HepG2 (cell line): ENCODE measurements around the gene BCAS1. TPM values are rescaled to one million over a fixed set of nuclear protein-coding genes. Genes with fewer than 3 reads are reported as not detected.
A peak's percentile ranks its signal among the peaks of the same experiment; 100 is the strongest.

ENCODE experiments used
- AKAP8 ChIP-seq: sonication (generic); formaldehyde crosslinking; IDR thresholded peaks from 2 replicates; pipeline ENCODE4 v1.5.1; 2020; ENCODE audit warnings: mild to moderate bottlenecking, missing genetic modification reagents
- CEBPB ChIP-seq: IDR thresholded peaks from 2 replicates; pipeline ENCODE4 v1.6.1; 2011; ENCODE audit warnings: low read depth, low read length, improper control_type of control experiment, borderline replicate concordance
- GABPA ChIP-seq, 2 experiments: IDR thresholded peaks; 2 replicates each; pipeline ENCODE4 v1.6.1; 2011 to 2016; ENCODE audit warnings: low read depth in 2 of 2, low read length in 1 of 2, missing biosample characterization in 1 of 2, missing genetic modification characterization in 1 of 2
- MEF2D ChIP-seq: sonication (generic); formaldehyde crosslinking; IDR thresholded peaks from 2 replicates; pipeline ENCODE4 v1.5.1; 2020; ENCODE audit warnings: mild to moderate bottlenecking, missing genetic modification reagents
- MEIS1 ChIP-seq: sonication (generic); formaldehyde crosslinking; IDR thresholded peaks from 2 replicates; pipeline ENCODE4 v1.9.0; 2021; ENCODE audit warnings: mild to moderate bottlenecking, missing genetic modification reagents, moderate library complexity, borderline replicate concordance
- MTF2 ChIP-seq: sonication (generic); formaldehyde crosslinking; IDR thresholded peaks from 2 replicates; pipeline ENCODE4 v1.5.0; 2020; ENCODE audit warnings: missing genetic modification reagents, borderline replicate concordance
- NR2F6 ChIP-seq, 2 experiments: IDR thresholded peaks; 2 replicates each; pipeline ENCODE4 v1.6.1; 2016; ENCODE audit warnings: antibody characterized with exemption in 1 of 2, mild to moderate bottlenecking in 1 of 2
- PREB ChIP-seq: sonication (generic); formaldehyde crosslinking; IDR thresholded peaks from 2 replicates; pipeline ENCODE4 v1.4.0; 2020; ENCODE audit warnings: missing genetic modification reagents
- RARG ChIP-seq: sonication (generic); formaldehyde crosslinking; IDR thresholded peaks from 2 replicates; pipeline ENCODE4 v1.4.0; 2020; ENCODE audit warnings: low read depth, mild to moderate bottlenecking, missing genetic modification reagents
- TOE1 ChIP-seq: sonication (generic); formaldehyde crosslinking; IDR thresholded peaks from 2 replicates; pipeline ENCODE4 v1.4.0; 2020; ENCODE audit warnings: mild to moderate bottlenecking, missing genetic modification reagents
- ZFP36L1 ChIP-seq: sonication (generic); formaldehyde crosslinking; IDR thresholded peaks from 2 replicates; pipeline ENCODE4 v1.8.0; 2022; ENCODE audit warnings: mild to moderate bottlenecking, missing genetic modification reagents, moderate library complexity
- ZNF10 ChIP-seq: sonication (generic); formaldehyde crosslinking; IDR thresholded peaks from 2 replicates; pipeline ENCODE4 v1.4.0; 2020; ENCODE audit warnings: mild to moderate bottlenecking, low read depth, missing genetic modification reagents, borderline replicate concordance
- ZNF24 ChIP-seq: fragments of 450-650 bp; IDR thresholded peaks from 2 replicates; pipeline ENCODE4 v1.6.1; 2017; ENCODE audit warnings: antibody characterized with exemption, mild to moderate bottlenecking
- ZNF30 ChIP-seq: sonication (generic); formaldehyde crosslinking; IDR thresholded peaks from 2 replicates; pipeline ENCODE4 v1.5.0; 2020; ENCODE audit warnings: mild to moderate bottlenecking, missing genetic modification reagents
- ZNF333 ChIP-seq: sonication (generic); formaldehyde crosslinking; IDR thresholded peaks from 2 replicates; pipeline ENCODE4 v1.4.0; 2020; ENCODE audit warnings: mild to moderate bottlenecking, missing genetic modification reagents, borderline replicate concordance
- ZNF460 ChIP-seq: sonication (generic); formaldehyde crosslinking; IDR thresholded peaks from 2 replicates; pipeline ENCODE4 v1.5.1; 2020; ENCODE audit warnings: missing genetic modification reagents, mild to moderate bottlenecking, borderline replicate concordance
- ZNF501 ChIP-seq: sonication (generic); formaldehyde crosslinking; IDR thresholded peaks from 2 replicates; pipeline ENCODE4 v1.5.1; 2020; ENCODE audit warnings: mild to moderate bottlenecking, moderate library complexity, missing genetic modification reagents
- ZNF614 ChIP-seq: IDR thresholded peaks from 2 replicates; pipeline ENCODE4 v1.6.1; 2018; ENCODE audit warnings: missing biosample characterization, missing genetic modification reagents, inconsistent platforms, borderline replicate concordance
- ZNF800 ChIP-seq: sonication (generic); formaldehyde crosslinking; IDR thresholded peaks from 2 replicates; pipeline ENCODE4 v1.4.0; 2020; ENCODE audit warnings: missing genetic modification reagents
- polyA plus RNA-seq, 8 experiments: library from polyadenylated mRNA; depleted of rRNA in 3 of 8; stranded (reverse) in 7 of 8; unstranded in 1 of 8; fragments of >200 nt; fragmentation: Illumina TruSeq in 4 of 8; extraction: Trizol in 4 of 8; gene quantifications; 2 replicates each; pipeline versions ENCODE4 v1.2.1 to v1.2.3, GENCODE V29; 2011 to 2016; ENCODE audit warnings: low read depth in 4 of 8, missing spikeins in 1 of 8, mixed read lengths in 1 of 8; ENCODE audit not compliant: insufficient read depth in 1 of 8
- total RNA-seq, 5 experiments: library from RNA; depleted of rRNA; stranded (reverse); fragments of >200 nt; fragmentation: Illumina TruSeq; extraction: Trizol; gene quantifications; 2 replicates each; pipeline ENCODE4 v1.2.3, GENCODE V29; 2016; ENCODE audit warnings: low read depth in 1 of 5
- TF ChIP-seq, protein P1 (sequence below): sonication (generic); formaldehyde crosslinking; IDR thresholded peaks from 2 replicates; pipeline ENCODE4 v1.4.0; 2020; ENCODE audit warnings: missing genetic modification reagents
- TF ChIP-seq, protein P2 (sequence below): IDR thresholded peaks from 2 replicates; pipeline ENCODE4 v1.4.0; 2020; ENCODE audit warnings: mild to moderate bottlenecking, missing genetic modification reagents
- TF ChIP-seq, protein P3 (sequence below): sonication (generic); formaldehyde crosslinking; IDR thresholded peaks from 2 replicates; pipeline ENCODE4 v1.4.0; 2020; ENCODE audit warnings: missing genetic modification reagents

Gene BCAS1
- total and polyA plus RNA-seq, 2 of the 13 experiments (the other 11 are each of a cell fraction or from before 2014, with no cell fraction given), result 0.55 to 0.91 TPM

GRCh38 chr20:54107600-54108325 lies 37.4 kb upstream of the BCAS1 start (continued):
- TF ChIP-seq, protein P1, sequence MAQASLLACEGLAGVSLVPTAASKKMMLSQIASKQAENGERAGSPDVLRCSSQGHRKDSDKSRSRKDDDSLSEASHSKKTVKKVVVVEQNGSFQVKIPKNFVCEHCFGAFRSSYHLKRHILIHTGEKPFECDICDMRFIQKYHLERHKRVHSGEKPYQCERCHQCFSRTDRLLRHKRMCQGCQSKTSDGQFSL, result no peak
- TF ChIP-seq ZNF501 (CRISPR knock-in tag), result peak; percentile 97
- no peak for TF ChIP-seq ZNF333
- TF ChIP-seq ZFP36L1, result peak; percentile 92
- TF ChIP-seq ZNF30, result no peak
- peak; percentile 71; the same call in 1 of the 2 replicates for TF ChIP-seq MEIS1 (CRISPR knock-in tag)
- no peak for TF ChIP-seq TOE1 (CRISPR knock-in tag)
- TF ChIP-seq, protein P2, sequence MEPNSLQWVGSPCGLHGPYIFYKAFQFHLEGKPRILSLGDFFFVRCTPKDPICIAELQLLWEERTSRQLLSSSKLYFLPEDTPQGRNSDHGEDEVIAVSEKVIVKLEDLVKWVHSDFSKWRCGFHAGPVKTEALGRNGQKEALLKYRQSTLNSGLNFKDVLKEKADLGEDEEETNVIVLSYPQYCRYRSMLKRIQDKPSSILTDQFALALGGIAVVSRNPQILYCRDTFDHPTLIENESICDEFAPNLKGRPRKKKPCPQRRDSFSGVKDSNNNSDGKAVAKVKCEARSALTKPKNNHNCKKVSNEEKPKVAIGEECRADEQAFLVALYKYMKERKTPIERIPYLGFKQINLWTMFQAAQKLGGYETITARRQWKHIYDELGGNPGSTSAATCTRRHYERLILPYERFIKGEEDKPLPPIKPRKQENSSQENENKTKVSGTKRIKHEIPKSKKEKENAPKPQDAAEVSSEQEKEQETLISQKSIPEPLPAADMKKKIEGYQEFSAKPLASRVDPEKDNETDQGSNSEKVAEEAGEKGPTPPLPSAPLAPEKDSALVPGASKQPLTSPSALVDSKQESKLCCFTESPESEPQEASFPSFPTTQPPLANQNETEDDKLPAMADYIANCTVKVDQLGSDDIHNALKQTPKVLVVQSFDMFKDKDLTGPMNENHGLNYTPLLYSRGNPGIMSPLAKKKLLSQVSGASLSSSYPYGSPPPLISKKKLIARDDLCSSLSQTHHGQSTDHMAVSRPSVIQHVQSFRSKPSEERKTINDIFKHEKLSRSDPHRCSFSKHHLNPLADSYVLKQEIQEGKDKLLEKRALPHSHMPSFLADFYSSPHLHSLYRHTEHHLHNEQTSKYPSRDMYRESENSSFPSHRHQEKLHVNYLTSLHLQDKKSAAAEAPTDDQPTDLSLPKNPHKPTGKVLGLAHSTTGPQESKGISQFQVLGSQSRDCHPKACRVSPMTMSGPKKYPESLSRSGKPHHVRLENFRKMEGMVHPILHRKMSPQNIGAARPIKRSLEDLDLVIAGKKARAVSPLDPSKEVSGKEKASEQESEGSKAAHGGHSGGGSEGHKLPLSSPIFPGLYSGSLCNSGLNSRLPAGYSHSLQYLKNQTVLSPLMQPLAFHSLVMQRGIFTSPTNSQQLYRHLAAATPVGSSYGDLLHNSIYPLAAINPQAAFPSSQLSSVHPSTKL (CRISPR knock-in tag), result peak; percentile 98
- TF ChIP-seq GABPA (IDR thresholded peaks at IDR 0.05; ENCODE audit: low read depth, low read length), result no peak; the same call in 1 of the 2 replicates
- TF ChIP-seq GABPA (CRISPR knock-in tag; IDR thresholded peaks at IDR 0.05; ENCODE audit: low read depth), result peak; percentile 91
- TF ChIP-seq ZNF24, result no peak
- TF ChIP-seq AKAP8 (CRISPR knock-in tag), result peak; percentile 62; the same call in 1 of the 2 replicates
- TF ChIP-seq MTF2 (CRISPR knock-in tag), result no peak
- TF ChIP-seq ZNF460, result no peak
- TF ChIP-seq, protein P3, sequence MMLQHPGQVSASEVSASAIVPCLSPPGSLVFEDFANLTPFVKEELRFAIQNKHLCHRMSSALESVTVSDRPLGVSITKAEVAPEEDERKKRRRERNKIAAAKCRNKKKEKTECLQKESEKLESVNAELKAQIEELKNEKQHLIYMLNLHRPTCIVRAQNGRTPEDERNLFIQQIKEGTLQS (CRISPR knock-in tag), result peak; percentile 56
- no peak for TF ChIP-seq ZNF10 (CRISPR knock-in tag)
- peak; percentile 97 for TF ChIP-seq MEF2D
- TF ChIP-seq ZNF800, result peak; percentile 23; the same call in 1 of the 2 replicates
- TF ChIP-seq PREB (CRISPR knock-in tag), result no peak
- peak; percentile 98 for TF ChIP-seq NR2F6 (IDR thresholded peaks at IDR 0.05)
- peak; percentile 97 for TF ChIP-seq NR2F6 (CRISPR knock-in tag; IDR thresholded peaks at IDR 0.05)
- peak; percentile 98 for TF ChIP-seq ZNF614 (CRISPR knock-in tag)
- no peak for TF ChIP-seq CEBPB
- no peak for TF ChIP-seq RARG (CRISPR knock-in tag)
